NCI-H2196 (cell line): ENCODE results near the gene ROBO2.

Source experiments
- DNase-seq: peaks from one replicate; lab custom pipeline; 2025; ENCODE audit not compliant: unreplicated experiment; lab: John Stamatoyannopoulos, UW

Gene ROBO2

GRCh38 chr3:77464111-77464688, 424.3 kb downstream of the ROBO2 start:
- DNase-seq: no peak

- DNase-seq: no peak
These were observed 426.7 kb downstream of the ROBO2 start for GRCh38 chr3:77466562-77467115.

DNA sequence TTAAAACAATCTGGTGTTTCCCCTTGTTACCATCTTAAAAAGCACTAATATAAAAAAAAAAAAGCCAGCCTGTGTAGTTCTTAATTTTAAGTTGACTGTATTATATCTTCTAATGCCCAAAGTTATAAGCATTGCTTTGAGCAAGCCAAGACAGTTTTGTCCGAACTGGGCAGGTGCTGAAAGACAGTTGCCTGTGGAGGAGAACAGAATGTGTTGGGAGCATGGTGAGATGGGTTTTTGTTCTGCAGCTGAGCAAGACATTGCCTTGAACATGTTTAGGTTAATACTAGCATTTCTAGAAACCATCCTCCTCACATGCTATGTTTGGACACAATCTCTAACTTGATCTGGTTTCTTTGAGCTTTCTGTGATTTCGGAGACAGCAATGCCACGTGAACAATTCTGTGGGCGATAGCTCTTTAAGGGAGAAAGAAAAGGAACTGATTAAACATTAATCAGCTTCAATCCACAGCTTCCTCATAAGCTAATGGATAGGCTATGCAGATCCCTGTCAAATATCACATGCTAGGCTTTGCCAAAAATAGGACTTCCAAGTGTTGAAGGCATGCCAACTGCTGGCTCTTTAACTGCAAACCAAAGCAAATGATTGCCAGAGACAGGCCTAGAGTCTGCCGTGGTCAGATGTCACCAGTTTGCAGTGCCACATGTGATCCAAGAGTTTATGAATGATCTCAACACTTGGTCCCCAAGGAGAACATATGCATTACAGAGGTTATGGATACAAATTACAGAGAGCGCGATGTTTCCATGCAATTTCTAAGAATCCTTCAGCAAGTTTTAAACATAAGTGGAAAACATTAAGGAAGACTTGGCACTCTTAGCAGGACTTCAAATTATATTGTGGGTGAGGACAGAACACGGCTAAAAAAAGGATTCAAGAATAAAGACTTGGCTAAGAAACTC, 428.1 kb downstream of the ROBO2 start:
- DNase-seq: no peak

DNA sequence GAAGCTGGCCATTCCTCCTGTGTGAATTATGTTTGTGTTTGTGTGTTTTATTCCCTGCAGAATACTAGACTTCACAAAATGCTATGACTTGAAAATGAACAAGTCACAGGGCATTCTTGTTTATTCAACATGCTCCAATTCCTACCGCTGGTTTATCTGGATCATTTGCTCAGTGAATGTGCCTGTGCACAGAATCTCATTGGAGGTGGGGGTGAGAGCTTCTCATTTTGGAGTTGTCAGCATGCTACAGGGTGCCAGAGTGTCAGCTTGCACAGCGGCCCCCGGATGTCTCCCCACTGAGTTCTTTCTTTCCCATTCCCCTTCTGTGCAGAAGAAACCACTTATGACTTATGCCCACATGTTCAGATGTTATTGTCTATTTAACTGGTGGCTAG, 428.7 kb downstream of the ROBO2 start:
- DNase-seq: no peak

- DNase-seq: no peak
These were observed 435.6 kb downstream of the ROBO2 start for GRCh38 chr3:77475507-77475906.

- no peak for DNase-seq
These were observed 439.1 kb downstream of the ROBO2 start for GRCh38 chr3:77479021-77479420.

- DNase-seq: no peak
These were observed 449.3 kb downstream of the ROBO2 start for GRCh38 chr3:77489216-77489615.

GRCh38 chr3:77491961-77492360, 452.1 kb downstream of the ROBO2 start:
- DNase-seq: no peak

- DNase-seq: no peak
These were observed 460.8 kb downstream of the ROBO2 start for GRCh38 chr3:77500721-77501120.

DNA sequence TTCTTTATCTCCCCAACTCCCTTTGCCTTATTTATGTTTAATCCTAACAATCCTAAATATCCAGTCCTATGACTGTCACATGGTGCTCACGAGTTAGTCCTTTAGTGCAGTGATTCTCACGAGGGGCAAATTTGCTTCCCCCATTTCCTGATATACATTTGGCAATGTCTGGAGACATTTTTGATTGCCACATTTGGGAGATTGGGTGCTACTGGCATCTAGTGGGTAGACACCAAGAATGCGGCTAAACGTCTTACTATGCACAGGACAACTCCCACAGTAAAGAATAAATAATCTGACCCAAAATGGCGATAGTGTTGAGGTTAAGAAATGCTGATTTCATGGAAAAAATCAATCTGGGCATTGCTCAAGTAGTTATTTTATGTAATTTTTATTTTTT, 466.5 kb downstream of the ROBO2 start:
- DNase-seq: no peak

- no peak for DNase-seq
These were observed 473.6 kb downstream of the ROBO2 start for GRCh38 chr3:77513542-77513941.

DNA sequence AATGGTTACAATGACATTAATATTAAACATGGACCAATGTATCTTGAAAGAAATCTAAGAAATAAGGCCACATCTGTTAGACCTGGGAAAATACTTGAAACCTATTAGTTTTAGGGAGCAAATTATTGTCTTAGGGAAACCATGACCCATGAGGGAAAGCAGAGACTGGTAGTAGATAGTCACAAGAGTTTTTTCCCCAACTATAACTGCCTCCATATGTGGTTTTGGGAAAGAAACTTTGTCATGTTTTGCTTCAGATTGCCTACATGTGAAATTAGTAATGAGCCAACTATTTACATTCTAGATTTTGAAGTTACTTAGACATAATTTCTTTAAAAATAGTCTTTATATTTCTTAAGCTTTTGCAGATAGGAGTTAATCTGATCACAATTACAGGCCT, 474.9 kb downstream of the ROBO2 start:
- no peak for DNase-seq

DNA sequence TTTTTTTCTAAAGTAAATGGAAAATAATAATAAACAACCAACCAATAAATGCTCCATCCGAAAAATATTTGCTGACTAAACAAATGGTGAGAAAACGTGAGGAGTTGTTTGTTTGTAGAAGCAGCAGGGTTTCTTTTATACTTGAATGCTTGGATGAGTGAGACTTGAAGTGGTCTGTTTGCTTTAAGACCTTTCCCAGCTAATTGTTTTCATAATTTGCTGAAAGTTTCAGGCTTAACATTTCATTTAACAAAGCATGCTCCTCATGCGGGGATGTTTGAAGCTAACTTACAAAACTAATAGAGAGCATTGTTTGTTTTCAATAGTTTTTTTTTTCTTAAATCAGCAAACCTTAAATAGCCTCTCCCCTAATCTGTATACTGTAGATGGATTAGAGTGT, 484.6 kb downstream of the ROBO2 start:
- DNase-seq: no peak

DNA sequence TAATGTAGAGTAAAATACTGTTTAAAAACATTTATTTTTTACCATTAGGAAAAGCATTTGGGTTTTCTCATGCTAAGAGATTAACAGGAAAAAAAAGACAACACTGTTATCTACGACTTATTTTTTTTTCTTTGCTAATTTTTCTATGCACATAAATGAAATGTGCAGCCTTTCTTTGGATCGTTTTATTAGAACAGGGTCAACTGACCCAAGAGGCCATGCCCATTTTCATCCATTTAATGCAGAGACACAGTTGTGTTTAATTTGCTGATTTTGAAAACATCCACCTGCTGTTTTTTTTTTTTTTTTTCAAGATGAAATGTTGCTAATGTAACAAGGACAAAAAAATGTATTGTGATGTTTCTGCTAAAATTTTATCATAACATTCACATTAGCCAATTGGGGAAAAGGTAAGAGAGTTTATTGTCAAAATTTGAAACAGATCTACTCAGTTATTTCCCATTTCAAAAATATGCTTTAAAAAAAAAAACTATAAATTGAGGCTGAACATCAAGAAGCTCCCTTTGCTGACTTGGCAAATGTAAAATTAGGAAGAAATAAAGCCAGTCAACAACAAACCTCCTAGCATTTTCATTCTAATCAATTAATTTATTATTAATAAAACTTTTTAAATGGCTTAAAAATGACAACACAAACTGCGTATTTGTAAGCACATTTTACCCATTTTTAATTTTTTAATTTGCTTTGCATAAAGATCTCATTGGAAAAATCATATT, 485.2 kb downstream of the ROBO2 start:
- DNase-seq: no peak

GRCh38 chr3:77526573-77527113, 486.7 kb downstream of the ROBO2 start:
- no peak for DNase-seq

GRCh38 chr3:77529522-77529921, 489.6 kb downstream of the ROBO2 start:
- no peak for DNase-seq

GRCh38 chr3:77530870-77531269, 491.0 kb downstream of the ROBO2 start:
- no peak for DNase-seq

DNA sequence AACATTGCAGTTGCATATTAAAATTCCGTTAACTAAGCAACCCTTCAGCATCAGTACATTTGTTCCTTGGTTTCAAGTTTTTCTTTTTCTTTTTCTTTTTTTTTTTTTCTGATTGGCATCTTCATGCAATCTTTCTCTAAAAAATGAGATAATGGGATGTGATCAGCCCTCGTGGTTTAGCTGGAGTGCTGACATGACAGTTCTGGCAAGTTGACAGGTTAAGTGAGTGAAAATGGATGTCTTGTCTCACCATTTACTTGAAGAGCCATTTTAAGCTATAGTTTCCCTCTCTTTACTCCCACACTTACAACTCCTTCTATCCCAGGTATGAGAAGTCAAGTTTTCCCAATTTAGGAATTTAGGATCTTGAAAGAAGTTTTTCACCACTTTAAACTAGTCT, 495.2 kb downstream of the ROBO2 start:
- no peak for DNase-seq

DNA sequence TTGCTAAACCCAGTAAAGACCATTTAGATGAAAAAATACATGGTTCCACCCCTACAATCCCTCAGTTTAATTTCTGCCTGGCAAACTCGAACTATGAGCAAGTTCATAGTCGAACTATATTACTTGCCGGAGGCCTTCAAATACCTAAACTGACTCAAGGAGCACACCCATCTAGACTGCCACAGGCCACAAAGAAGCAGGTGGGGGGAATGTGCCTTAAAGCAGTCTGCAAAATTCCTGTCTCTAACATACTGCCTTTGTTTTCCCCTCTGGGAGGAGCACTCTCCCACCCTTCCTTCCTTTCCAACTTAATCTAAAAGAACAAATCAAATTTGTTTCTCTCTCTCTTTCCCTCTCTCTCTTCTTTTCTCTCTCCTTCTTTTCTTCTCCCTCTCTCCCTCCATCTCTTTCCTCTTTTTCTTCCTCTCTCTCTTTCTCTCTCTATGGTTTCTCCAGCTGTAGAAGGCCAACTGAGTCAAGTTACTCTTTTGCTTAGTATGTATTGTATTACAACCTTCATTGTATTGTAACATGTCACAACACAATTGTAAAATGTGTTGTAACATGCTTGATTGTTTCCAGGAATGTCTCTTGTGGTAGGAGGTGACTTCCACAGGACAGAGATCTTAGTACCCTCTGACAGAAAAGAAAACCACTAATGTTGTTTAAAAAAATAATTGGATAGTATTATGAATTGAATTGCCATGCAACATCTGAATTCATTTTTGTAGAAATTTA, 496.3 kb downstream of the ROBO2 start:
- no peak for DNase-seq

DNA sequence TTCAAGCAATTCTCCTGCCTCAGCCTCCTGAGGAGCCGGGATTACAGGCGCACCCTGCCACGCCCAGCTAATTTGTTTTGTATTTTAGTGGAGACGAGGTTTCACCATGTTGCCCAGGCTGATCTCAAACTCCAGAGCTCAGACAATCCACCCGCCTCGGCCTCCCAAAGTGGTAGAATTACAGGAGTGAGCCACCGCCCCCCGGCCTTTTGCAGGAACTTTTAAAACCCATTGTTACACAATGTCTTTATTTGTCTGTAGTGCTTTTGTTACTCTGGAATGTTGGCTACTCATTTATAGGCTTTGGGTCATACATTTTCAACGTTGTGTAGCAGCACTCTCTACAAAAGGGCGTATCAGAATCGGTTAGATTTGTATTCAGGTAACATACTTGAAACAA, 499.1 kb downstream of the ROBO2 start:
- DNase-seq: no peak

DNA sequence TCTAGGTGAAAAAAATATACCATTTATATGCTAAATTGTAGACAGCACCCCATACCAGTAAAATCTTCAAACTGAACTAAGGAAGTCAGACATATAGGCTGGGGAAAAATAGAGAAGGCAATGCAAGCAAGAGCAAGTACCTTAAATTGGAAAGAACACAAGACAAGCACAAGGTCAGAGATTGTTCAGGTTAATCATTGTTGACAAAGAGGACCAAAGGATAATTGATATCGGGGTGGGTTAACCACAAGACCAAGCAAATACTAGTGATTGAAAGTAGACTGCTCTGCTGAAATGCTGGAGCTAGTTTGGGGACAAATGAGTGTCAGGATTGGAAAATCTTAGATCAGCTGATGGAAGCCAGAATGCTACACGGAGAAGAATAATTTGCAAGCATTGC, 499.8 kb downstream of the ROBO2 start:
- DNase-seq: no peak
